NCI-H82 treated with DMSO at 0.1 percent for 48 hours (cell line): ENCODE results near the gene BEST2.

Experiments used
- DNase-seq: peaks from one replicate; lab custom pipeline; 2025; ENCODE audit not compliant: unreplicated experiment; lab: John Stamatoyannopoulos, UW

BEST2 gene

DNA sequence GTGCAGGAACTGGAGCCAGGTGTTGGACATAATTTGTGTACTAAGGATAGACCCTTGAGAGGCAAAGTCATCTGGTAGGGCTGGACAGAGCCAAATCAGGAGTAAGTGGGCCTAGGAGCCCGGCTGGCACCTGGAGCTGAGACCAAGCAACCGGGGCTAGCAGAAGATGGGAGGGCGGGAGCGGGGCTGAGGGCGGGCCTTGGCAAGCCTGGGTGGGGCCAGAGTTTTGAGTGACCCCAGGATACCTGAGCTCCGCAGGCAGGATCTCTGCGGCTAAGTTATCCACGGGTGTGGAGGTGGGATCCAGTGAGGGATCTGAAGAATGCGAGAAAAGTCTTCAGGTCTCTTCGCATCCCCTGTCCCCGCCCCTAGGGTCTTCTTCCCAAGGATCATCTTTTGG is 15.6 kb downstream of the BEST2 start:
- no peak for DNase-seq

DNA sequence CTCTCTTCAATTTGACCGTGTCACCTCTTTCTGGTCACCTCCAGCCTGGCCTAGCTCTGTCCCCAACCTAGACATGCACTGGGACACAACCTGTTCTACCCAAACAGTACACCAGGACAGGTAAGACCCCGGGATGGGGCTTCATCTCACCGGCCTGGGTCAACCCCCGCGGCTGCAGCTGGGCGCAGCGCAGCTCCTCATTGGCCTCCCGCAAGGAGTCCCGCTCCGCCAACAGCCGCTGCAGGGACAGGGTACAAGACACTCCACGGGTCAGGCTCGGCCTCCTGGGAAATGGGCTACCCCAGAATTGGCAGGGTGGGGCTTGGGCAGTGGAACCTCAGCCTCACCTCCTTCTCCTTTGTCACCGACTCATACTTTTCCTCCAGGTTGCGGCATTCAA is 16.1 kb downstream of the BEST2 start:
- no peak for DNase-seq

GRCh38 chr19:12769689-12770088 is 18.1 kb downstream of the BEST2 start:
- DNase-seq = peak; percentile 87

GRCh38 chr19:12770922-12771321 is 19.3 kb downstream of the BEST2 start:
- DNase-seq = no peak

- no peak for DNase-seq
Measured at GRCh38 chr19:12772323-12772722, 20.7 kb downstream of the BEST2 start.

DNA sequence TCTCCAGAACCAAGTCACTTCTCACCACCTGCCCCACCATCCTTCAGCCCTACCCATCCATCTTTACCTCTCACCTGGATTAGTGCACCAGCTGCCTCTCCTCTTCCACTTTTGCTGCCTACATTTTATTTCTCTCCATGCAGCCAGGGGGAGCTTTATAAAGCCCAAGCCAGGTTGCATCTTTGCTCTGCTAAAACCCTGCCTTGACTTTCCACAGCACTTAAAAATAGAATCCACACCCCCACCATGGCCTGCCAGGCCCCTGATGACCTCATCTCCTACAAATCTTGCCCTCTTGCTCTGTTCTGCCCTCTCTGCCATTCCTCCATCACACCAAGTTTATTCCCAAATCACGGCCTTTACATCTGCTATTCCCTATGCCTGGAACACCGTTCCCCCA is 22.0 kb downstream of the BEST2 start:
- DNase-seq = no peak

- DNase-seq = no peak
Measured at GRCh38 chr19:12774588-12775555, 23.3 kb downstream of the BEST2 start, which contains the start of gene HOOK2. Gene HOOK2, minus strand, starts transcription at chr19:12775552. Its CDS starts 103 bp downstream, at chr19:12775449.

DNA sequence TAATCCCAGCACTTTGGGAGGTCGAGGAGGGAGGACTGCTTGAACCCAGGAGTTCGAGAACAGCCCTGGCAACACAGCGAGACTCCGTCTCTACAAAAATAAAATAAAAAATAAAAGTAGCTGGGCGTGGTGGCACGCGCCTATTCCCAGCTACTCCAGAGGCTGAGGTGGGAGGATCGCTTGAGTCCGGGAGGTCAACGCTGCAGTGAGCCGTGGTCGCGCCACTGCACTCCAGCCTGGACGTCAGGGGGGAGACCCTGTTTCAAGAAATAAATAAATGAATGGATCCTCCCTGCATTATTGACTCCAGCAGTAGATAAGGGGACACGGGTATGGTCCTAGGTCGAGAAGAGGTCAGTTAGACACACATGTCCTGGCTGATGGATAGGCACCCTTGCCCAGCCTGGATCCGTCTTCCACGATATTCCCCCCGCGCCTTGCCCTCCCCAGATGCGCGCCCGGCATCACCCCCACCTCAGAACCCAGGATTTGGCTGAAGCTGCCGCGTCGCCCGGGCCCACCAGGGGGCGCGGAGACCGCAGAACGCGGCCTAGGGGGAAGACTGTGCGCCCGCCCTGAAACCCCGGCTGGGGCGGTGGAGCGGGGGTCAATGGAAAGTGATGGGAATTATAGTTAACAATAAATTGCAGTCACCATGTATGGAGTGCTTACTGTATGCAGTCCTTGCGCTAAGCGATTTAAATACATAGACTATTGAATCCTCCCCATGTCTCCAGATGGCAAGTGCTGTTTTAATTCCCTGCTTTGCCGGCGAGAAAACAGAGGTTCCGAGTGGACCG is 25.8 kb downstream of the BEST2 start:
- peak; percentile 87 for DNase-seq

DNA sequence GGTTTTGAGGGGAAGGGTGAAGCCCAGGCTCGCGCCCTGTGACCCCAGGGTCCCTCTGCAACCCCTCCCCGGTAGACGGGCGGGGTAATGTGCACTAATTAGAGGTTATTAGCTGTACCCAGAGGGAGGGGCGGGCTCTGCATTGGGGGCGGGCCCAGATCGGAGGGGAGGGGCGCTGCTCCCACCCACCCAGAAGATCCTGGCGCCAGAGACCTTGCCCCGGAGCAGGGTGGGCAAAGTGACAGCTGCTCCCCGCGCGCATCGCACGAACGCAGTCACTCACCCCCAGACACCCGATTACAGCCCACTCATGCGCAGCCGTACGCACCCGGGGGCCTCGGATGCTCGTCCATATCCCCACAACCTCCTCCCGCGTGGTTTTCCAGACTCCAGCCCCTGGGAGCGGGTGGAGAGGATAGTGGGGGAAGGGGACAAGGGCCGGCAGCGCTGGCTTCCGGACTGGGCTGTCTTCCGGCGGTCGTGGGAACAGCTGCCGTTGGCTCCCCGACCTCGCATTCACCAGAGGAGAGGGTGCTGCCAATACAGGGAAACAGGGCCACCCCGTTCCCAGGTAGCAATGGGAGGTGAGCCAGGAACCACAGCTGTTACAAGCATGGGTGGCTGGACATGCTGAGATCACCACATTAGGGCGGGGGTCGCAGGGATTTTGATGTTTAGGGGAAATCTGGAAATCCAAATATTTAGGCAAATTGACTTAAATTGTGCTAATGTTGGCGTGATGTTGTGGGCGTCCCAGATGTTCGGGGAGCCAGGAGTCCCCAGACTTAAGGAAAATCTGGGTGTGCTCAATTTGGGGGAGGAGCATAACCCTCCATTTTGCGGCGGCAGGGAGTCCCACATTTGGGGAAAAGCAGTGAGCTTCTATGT is 26.7 kb downstream of the BEST2 start:
- peak; percentile 86 for DNase-seq

- DNase-seq = no peak
Measured at GRCh38 chr19:12778905-12779161, 27.2 kb downstream of the BEST2 start.

- peak; percentile 49 for DNase-seq
Measured at GRCh38 chr19:12779162-12779993, 27.8 kb downstream of the BEST2 start.

DNA sequence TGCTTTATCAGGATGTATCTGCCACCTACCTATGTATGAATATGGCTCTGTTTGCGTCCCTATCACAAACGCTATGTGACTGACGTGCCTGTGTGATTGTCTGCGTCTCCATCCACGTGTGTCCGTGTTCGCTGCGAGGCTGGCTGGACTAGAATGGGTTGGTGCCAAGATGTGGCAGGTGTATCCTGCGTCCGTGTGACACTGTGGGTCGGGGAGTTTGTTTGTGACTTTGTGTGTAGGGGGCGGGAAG is 30.5 kb downstream of the BEST2 start:
- no peak for DNase-seq

DNA sequence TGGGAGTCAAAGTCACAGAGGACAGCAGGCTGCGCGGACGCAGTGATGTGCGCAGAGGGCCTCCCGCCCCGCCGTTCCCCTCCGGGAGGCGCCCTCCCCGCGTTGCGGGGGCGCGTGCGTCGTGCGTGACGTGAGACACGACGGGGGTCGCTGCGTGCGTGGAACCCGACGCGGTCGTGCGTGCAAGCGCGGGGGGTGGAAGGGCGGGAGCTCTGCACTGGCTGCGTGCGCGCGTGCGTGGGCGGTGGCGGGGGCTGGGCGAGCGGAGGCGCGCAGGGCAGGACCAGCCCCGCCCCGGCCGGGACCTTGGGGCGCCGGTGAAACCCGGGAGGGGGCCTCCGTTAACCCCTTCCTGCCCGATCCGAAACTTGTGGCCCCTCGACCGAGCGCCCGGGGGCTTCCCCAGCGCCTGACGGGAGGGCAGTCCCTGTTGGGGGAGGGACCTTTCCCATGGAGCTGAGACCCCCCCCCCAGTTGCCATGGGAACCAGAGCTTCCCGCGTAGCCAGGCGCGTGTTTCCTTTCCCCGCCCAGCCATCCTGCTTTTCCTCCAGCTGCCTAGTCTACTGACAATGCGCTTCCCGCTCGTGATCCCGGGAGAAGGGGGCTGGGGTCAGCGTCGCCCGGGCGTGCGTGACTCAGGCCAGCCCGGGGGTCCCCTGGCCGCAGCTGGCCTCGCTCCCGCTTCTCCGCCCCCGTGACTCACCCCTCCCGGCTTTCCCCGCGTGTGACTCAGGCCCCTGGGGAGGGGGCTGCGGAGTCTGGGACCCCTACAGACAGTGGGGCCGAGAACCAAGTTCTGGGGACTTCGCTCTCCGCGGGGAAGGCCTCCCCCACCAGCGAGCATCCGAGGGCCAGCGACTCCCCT is 31.1 kb downstream of the BEST2 start:
- peak; percentile 69 for DNase-seq

GRCh38 chr19:12783291-12783848 is 31.8 kb downstream of the BEST2 start:
- no peak for DNase-seq

- DNase-seq = no peak
Measured at GRCh38 chr19:12783849-12784393, 32.3 kb downstream of the BEST2 start.

DNA sequence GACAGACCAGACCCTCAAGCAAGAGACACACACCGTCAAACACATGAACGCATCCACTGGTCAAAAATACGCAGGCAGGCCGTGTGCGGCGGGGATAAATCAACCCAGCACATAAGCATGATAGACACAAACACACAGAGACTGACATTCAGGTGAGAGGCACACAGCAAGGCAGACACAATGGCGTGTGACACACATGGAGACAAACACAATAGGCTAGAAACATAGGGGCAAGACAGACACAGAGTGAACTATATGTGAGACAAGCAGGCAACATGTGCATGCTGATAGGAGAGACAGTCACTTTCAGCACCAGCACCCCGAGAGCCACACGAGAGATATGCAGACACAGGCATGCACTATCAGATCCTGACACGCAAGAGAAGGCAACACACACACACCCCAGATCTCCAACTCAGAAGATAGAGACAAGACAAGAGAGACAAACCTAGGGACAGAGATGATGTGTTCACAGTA is 32.8 kb downstream of the BEST2 start:
- no peak for DNase-seq

GRCh38 chr19:12784871-12785430 is 33.4 kb downstream of the BEST2 start:
- no peak for DNase-seq

DNA sequence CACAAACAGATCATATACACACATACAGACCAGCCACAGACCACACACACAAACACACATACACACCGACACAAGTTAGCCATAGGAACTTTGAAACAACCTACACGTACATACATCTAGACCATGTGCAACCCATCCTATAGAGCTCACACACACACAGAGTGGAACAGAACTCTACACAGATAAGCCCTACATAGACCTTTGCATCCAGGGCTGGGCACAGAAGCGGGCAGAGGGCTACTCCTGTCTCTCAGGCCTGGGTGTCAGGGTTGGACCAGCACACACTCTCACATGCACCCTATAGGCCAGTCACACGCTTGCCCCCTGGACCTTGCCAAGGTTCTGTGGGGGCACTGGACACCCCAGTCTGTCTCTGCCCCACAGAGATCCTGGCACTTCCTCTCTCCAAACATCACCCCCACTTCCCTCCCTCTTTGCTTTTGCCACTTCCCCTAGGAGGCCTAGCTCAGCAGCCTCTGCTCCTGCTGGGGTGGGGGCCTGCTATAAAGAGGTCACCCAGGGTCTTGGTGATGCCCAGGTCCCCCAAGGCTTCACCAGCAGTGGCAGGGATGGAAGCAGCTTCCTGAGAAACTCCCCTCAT is 33.9 kb downstream of the BEST2 start:
- no peak for DNase-seq
